ENCODE data around the gene PPP3R1. TPM values are rescaled to one million over a fixed set of nuclear protein-coding genes. Genes with fewer than 3 reads are reported as not detected.

The PPP3R1 gene
- total and polyA plus RNA-seq, 4 donors, result 2.4 to 42.5 (median 18.3) TPM

DNA sequence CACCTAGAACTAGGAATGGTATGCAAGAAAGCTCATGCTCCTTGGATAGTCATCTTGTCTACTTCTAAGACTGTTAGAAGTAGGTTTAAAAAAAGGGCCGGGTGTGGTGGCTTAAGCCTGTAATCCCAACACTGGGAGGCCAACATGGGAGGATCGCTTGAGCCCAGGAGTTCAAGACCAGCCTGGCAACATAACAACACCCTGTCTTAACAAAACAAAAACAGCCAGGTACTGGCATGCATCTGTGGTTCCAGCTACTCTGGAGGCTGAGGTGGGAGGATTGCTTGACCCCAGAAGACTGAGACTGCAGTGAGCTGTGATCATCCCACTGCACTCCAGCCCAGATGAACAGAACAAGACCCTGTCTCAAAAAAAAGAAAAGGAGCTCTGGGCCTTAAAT, 74.8 kb downstream of the PPP3R1 start:
- H3K36me3 ChIP-seq (ENCODE audit: control insufficient read depth in 4 of 4, insufficient read depth in 3 of 4, low read depth in 1 of 4, low read length in 3 of 4), result peaks cover 1 to 25% (median 11%) of the 10 kb centered on the region in 4 donors
- H3K9ac ChIP-seq (ENCODE audit: low read depth in 1 of 2, low read length in 2 of 2), result no peak overlapping the region
- DNase-seq (ENCODE audit: low spot score), result no peak
- 50% methylated on average over 2 of the region's 2 CpGs for WGBS
- no peak overlapping the region for H3K27ac ChIP-seq (ENCODE audit: low read depth in 1 of 2, low read length in 2 of 2)
- H3K9me3 ChIP-seq (ENCODE audit: control insufficient read depth in 4 of 4, low read length in 3 of 4), result no peaks in the 10 kb centered on the region
- no peaks in the 10 kb centered on the region for H3K4me1 ChIP-seq (ENCODE audit: control insufficient read depth in 4 of 4, insufficient read depth in 4 of 4, low read length in 3 of 4)
- H3K27me3 ChIP-seq (ENCODE audit: control insufficient read depth in 4 of 4, insufficient read depth in 4 of 4, low read length in 3 of 4), result no peaks in the 10 kb centered on the region
- TF ChIP-seq RXRA (IDR thresholded peaks at IDR 0.05) (no peak), ZBTB33 (IDR thresholded peaks at IDR 0.05) (no peak), FOXA2 (IDR thresholded peaks at IDR 0.05) (no peak), TAF1 (conservative IDR thresholded peaks at IDR 0.05) (no peak), JUND (IDR thresholded peaks at IDR 0.05) (no peak), YY1 (IDR thresholded peaks at IDR 0.05) (no peak), FOXA1 (IDR thresholded peaks at IDR 0.05) (no peak), SP1 (IDR thresholded peaks at IDR 0.05) (no peak), HNF4G (IDR thresholded peaks at IDR 0.05) (no peak), EGR1 (IDR thresholded peaks at IDR 0.05; ENCODE audit: low read depth in 2 of 2) (no peak), NR2F2 (IDR thresholded peaks at IDR 0.05) (no peak), RAD21 (IDR thresholded peaks at IDR 0.05) (no peak), GABPA (IDR thresholded peaks at IDR 0.05 in 1 of 2, conservative IDR thresholded peaks at IDR 0.05 in 1 of 2) (no peak), MAX (IDR thresholded peaks at IDR 0.05) (no peak), HNF4A (conservative IDR thresholded peaks at IDR 0.05) (no peak)
- TF ChIP-seq, protein P1, sequence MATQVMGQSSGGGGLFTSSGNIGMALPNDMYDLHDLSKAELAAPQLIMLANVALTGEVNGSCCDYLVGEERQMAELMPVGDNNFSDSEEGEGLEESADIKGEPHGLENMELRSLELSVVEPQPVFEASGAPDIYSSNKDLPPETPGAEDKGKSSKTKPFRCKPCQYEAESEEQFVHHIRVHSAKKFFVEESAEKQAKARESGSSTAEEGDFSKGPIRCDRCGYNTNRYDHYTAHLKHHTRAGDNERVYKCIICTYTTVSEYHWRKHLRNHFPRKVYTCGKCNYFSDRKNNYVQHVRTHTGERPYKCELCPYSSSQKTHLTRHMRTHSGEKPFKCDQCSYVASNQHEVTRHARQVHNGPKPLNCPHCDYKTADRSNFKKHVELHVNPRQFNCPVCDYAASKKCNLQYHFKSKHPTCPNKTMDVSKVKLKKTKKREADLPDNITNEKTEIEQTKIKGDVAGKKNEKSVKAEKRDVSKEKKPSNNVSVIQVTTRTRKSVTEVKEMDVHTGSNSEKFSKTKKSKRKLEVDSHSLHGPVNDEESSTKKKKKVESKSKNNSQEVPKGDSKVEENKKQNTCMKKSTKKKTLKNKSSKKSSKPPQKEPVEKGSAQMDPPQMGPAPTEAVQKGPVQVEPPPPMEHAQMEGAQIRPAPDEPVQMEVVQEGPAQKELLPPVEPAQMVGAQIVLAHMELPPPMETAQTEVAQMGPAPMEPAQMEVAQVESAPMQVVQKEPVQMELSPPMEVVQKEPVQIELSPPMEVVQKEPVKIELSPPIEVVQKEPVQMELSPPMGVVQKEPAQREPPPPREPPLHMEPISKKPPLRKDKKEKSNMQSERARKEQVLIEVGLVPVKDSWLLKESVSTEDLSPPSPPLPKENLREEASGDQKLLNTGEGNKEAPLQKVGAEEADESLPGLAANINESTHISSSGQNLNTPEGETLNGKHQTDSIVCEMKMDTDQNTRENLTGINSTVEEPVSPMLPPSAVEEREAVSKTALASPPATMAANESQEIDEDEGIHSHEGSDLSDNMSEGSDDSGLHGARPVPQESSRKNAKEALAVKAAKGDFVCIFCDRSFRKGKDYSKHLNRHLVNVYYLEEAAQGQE (IDR thresholded peaks at IDR 0.05), result no peak
- TF ChIP-seq, protein P2, sequence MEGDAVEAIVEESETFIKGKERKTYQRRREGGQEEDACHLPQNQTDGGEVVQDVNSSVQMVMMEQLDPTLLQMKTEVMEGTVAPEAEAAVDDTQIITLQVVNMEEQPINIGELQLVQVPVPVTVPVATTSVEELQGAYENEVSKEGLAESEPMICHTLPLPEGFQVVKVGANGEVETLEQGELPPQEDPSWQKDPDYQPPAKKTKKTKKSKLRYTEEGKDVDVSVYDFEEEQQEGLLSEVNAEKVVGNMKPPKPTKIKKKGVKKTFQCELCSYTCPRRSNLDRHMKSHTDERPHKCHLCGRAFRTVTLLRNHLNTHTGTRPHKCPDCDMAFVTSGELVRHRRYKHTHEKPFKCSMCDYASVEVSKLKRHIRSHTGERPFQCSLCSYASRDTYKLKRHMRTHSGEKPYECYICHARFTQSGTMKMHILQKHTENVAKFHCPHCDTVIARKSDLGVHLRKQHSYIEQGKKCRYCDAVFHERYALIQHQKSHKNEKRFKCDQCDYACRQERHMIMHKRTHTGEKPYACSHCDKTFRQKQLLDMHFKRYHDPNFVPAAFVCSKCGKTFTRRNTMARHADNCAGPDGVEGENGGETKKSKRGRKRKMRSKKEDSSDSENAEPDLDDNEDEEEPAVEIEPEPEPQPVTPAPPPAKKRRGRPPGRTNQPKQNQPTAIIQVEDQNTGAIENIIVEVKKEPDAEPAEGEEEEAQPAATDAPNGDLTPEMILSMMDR (IDR thresholded peaks at IDR 0.05; ENCODE audit: low read depth, low read length, missing input control), result no peak
- TF ChIP-seq, protein P3, sequence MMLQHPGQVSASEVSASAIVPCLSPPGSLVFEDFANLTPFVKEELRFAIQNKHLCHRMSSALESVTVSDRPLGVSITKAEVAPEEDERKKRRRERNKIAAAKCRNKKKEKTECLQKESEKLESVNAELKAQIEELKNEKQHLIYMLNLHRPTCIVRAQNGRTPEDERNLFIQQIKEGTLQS (IDR thresholded peaks at IDR 0.05), result no peak
- no peak overlapping the region for H3K4me3 ChIP-seq (ENCODE audit: low read depth in 1 of 3, low read length in 3 of 3)
